Stomach smooth muscle (tissue), 2 donors: ENCODE measurements around the gene LPP.
"Not testable (repeated sequence)": the region's sequence is repeated elsewhere in the genome, so short reads cannot be mapped to it uniquely, and the experiment has no call there.

Source experiments
- H3K27ac ChIP-seq: one replicate; pipeline ENCODE4 v1.7.0; 2013; ENCODE audit warnings: mild to moderate bottlenecking, low read length, inconsistent platforms
- H3K27me3 ChIP-seq, 2 donors: one replicate each; pipeline ENCODE4 v1.7.0; 2013; ENCODE audit warnings: low read length in 2 of 2; ENCODE audit not compliant: insufficient read depth in 2 of 2, control insufficient read depth in 1 of 2
- H3K36me3 ChIP-seq, 2 donors: one replicate each; pipeline ENCODE4 v1.7.0; 2013; ENCODE audit warnings: low read length in 2 of 2; ENCODE audit not compliant: control insufficient read depth in 2 of 2, insufficient read depth in 2 of 2
- H3K4me1 ChIP-seq: one replicate; pipeline ENCODE4 v1.7.0; 2013; ENCODE audit warnings: low read length; ENCODE audit not compliant: control insufficient read depth, insufficient read depth
- H3K4me3 ChIP-seq, 2 donors: one replicate each; pipeline ENCODE4 v1.7.0; 2013; ENCODE audit warnings: low read length in 2 of 2
- H3K9ac ChIP-seq, 2 donors: one replicate each; pipeline ENCODE4 v1.7.0; 2013; ENCODE audit warnings: low read length in 2 of 2, mild to moderate bottlenecking in 1 of 2
- H3K9me3 ChIP-seq, 2 donors: one replicate each; pipeline ENCODE4 v1.7.0; 2013; ENCODE audit warnings: low read length in 2 of 2; ENCODE audit not compliant: control insufficient read depth in 2 of 2
- donor health status: healthy.
- donor health status: Pancreatic carcinoma.

The LPP gene

GRCh38 chr3:188123170-188123905 is 30.6 kb upstream of the LPP start:
- Histone ChIP-seq H3K4me1 (peaks cover 20% of the 10 kb centered on the region), H3K27me3 (no peaks in the 10 kb centered on the region), H3K9me3 (no peaks in the 10 kb centered on the region), H3K36me3 (no peaks in the 10 kb centered on the region), H3K9ac (no peak overlapping the region), H3K4me3 (no peak overlapping the region), H3K27ac (no peak overlapping the region)

GRCh38 chr3:188124184-188124583 is 29.8 kb upstream of the LPP start:
- Histone ChIP-seq H3K4me3 (no peak overlapping the region), H3K27me3 (no peaks in the 10 kb centered on the region), H3K4me1 (peaks cover 20% of the 10 kb centered on the region), H3K36me3 (no peaks in the 10 kb centered on the region), H3K9ac (no peak overlapping the region), H3K9me3 (no peaks in the 10 kb centered on the region), H3K27ac (no peak overlapping the region)

DNA sequence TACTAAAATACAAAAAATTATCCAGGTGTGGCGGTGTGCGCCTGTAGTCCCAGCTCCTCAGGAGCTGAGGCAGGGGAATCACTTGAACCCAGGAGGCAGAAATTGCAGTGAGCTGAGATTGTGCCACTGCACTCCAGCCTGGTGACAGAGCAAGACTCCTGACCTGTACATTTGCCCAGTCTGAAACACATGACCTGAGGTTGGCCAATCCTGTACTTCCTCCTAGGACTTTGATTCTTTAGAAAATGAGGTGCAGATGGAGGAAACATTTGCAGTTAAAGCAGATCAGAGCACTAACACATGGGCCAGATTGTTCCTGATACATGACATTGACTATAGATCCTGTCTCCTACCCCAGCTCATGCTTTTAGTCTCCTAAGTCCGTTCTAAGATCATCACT is 28.9 kb upstream of the LPP start:
- no peak overlapping the region for H3K4me3 ChIP-seq
- no peaks in the 10 kb centered on the region for H3K9me3 ChIP-seq
- H3K9ac ChIP-seq: no peak overlapping the region
- no peaks in the 10 kb centered on the region for H3K27me3 ChIP-seq
- H3K27ac ChIP-seq: no peak overlapping the region
- H3K36me3 ChIP-seq: no peaks in the 10 kb centered on the region
- H3K4me1 ChIP-seq: peaks cover 20% of the 10 kb centered on the region

DNA sequence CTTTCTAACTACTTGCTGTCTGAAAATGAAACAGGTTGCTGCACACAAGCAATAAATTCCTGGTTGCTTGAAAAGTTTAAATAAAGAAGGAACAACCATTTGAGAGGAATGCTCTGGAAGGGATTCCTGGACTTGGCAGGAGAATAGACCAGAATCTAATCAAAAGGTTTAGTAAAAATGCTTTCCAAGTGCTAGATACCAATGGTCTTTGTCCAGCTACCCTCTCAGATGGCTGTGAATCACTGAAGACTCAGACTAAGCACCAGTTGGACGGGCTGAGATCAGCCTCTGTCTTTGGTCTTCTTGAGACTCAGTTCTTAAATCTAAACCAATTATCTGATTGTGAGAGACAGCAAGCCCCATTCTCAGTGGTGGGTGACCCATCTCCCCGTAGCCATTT is 27.7 kb upstream of the LPP start:
- H3K4me1 ChIP-seq: peaks cover 20% of the 10 kb centered on the region
- no peaks in the 10 kb centered on the region for H3K36me3 ChIP-seq
- peak overlapping the region; percentile 55 for H3K27ac ChIP-seq
- H3K4me3 ChIP-seq: peak overlapping the region in 1 of 2 donors; percentile 29
- no peak overlapping the region for H3K9ac ChIP-seq
- no peaks in the 10 kb centered on the region for H3K9me3 ChIP-seq
- H3K27me3 ChIP-seq: no peaks in the 10 kb centered on the region

DNA sequence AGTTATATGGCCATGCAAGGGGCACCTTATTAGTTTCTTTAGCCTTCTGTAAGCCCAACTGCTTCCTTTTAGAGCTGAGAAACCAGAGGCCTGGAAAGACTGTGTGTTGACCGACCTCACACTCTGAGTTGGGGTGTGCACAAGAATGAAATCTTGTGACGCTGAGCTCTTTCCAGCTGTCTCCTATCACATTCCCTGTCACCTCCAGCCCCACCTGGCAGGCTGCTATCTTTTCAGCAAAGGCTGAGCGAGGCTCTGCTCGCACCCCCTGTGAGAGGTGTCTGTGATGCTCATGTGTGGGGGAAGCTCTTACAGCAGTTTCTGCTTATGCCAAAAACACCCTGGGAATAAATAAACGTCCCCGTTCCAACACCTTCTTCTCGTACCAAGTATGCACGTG is 27.0 kb upstream of the LPP start:
- H3K4me1 ChIP-seq: peaks cover 20% of the 10 kb centered on the region
- H3K4me3 ChIP-seq: no peak overlapping the region
- H3K27me3 ChIP-seq: no peaks in the 10 kb centered on the region
- no peak overlapping the region for H3K9ac ChIP-seq
- H3K27ac ChIP-seq: peak overlapping the region; percentile 46
- no peaks in the 10 kb centered on the region for H3K36me3 ChIP-seq
- H3K9me3 ChIP-seq: no peaks in the 10 kb centered on the region

DNA sequence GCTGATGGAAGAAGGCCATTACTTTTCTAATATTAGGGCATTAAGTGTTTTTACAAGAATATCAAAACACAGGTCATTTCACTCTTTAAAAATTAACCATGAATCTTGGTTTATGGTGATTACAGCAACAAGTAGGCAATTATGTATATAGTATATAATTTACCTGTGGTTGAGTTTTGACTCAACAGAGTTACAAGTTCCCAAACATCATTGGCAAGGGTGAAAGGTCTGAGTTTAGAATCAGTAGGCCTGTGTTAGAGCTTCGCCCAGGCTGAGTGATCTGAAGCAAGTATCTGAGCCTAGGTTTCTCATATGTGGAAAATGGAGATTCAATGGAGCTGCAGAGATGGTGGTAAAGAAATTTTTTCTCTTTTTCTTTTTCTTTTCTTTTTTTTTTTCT is 25.1 kb upstream of the LPP start:
- Histone ChIP-seq H3K9ac (no peak overlapping the region), H3K27me3 (no peaks in the 10 kb centered on the region), H3K4me1 (peaks cover 18% of the 10 kb centered on the region), H3K9me3 (no peaks in the 10 kb centered on the region), H3K36me3 (no peaks in the 10 kb centered on the region), H3K4me3 (no peak overlapping the region), H3K27ac (no peak overlapping the region)

GRCh38 chr3:188131023-188131422 is 22.9 kb upstream of the LPP start:
- not testable (repeated sequence) for H3K9ac ChIP-seq, H3K4me3 ChIP-seq, H3K36me3 ChIP-seq, H3K9me3 ChIP-seq, H3K27ac ChIP-seq, H3K27me3 ChIP-seq
- H3K4me1 ChIP-seq: peaks cover 15% of the 10 kb centered on the region

GRCh38 chr3:188133219-188133618 is 20.7 kb upstream of the LPP start:
- no peaks in the 10 kb centered on the region for H3K27me3 ChIP-seq

GRCh38 chr3:188133646-188134045 is 20.3 kb upstream of the LPP start:
- no peak overlapping the region for H3K4me3 ChIP-seq
- no peaks in the 10 kb centered on the region for H3K27me3 ChIP-seq
- H3K27ac ChIP-seq: no peak overlapping the region
- H3K36me3 ChIP-seq: no peaks in the 10 kb centered on the region
- no peaks in the 10 kb centered on the region for H3K4me1 ChIP-seq
- H3K9me3 ChIP-seq: no peaks in the 10 kb centered on the region
- no peak overlapping the region for H3K9ac ChIP-seq

More at GRCh38 chr3:188133219-188133618, 20.7 kb upstream of the LPP start:
- no peak overlapping the region for H3K9ac ChIP-seq
- H3K4me1 ChIP-seq: no peaks in the 10 kb centered on the region
- no peak overlapping the region for H3K4me3 ChIP-seq
- no peaks in the 10 kb centered on the region for H3K36me3 ChIP-seq
- no peaks in the 10 kb centered on the region for H3K9me3 ChIP-seq
- H3K27ac ChIP-seq: no peak overlapping the region

- H3K27ac ChIP-seq: no peak overlapping the region
- no peak overlapping the region for H3K9ac ChIP-seq
- H3K27me3 ChIP-seq: no peaks in the 10 kb centered on the region
- no peaks in the 10 kb centered on the region for H3K36me3 ChIP-seq
- no peak overlapping the region for H3K4me3 ChIP-seq
- H3K9me3 ChIP-seq: no peaks in the 10 kb centered on the region
- no peaks in the 10 kb centered on the region for H3K4me1 ChIP-seq
These were observed 19.9 kb upstream of the LPP start for GRCh38 chr3:188134079-188134478.

GRCh38 chr3:188134856-188135255 is 19.1 kb upstream of the LPP start:
- H3K9me3 ChIP-seq: no peaks in the 10 kb centered on the region
- H3K4me1 ChIP-seq: no peaks in the 10 kb centered on the region
- no peak overlapping the region for H3K9ac ChIP-seq
- no peak overlapping the region for H3K27ac ChIP-seq
- no peak overlapping the region for H3K4me3 ChIP-seq
- H3K27me3 ChIP-seq: no peaks in the 10 kb centered on the region
- H3K36me3 ChIP-seq: no peaks in the 10 kb centered on the region
